BE2C (cell line): ENCODE results near the gene AUNIP.

Source experiments
- DNase-seq: peaks from one replicate; pipeline ENCODE4 v3.0.0-alpha.2; 2020
- H3K27me3 ChIP-seq: fragments of 250-450 bp; sonication (Bioruptor Pico); 2 replicates; pipeline ENCODE4 v1.5.1; 2020; ENCODE audit warnings: mild to moderate bottlenecking
- H3K36me3 ChIP-seq: fragments of 250-450 bp; sonication (Bioruptor Pico); 2 replicates; pipeline ENCODE4 v1.5.1; 2020; ENCODE audit warnings: mild to moderate bottlenecking
- H3K4me1 ChIP-seq: fragments of 250-450 bp; sonication (Bioruptor Pico); 2 replicates; pipeline ENCODE4 v1.5.1; 2020
- H3K4me3 ChIP-seq: 2 replicates; pipeline ENCODE4 v1.5.1; 2011; ENCODE audit warnings: low read depth, low read length
- H3K9me3 ChIP-seq: fragments of 250-450 bp; sonication (Bioruptor Pico); 2 replicates; pipeline ENCODE4 v1.5.1; 2020
- TF ChIP-seq, protein P1 (sequence below): IDR thresholded peaks from 2 replicates; pipeline ENCODE4 v1.5.1; 2012; ENCODE audit warnings: mild to moderate bottlenecking, low read depth, low read length

The AUNIP gene

DNA sequence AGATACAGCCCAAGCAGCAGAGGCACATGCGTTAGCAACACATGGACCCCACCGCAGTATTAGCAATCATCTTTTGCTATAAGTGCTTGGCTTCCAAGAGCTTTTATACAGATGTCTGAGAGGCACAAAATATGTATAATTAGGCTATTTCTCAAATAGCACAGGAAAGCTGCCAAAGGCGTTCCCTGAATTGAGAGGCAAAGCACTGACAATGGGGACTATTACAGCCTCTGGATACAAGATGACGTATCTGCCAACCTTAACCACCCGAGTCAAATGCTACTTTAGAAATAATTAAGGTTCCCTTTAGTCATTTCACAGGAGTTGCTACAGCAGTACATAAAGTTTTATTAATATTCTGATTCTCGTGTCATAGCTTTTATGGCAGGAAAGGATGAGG, 40.5 kb upstream of the AUNIP start:
- Histone ChIP-seq H3K36me3 (peaks cover 45% of the 10 kb centered on the region), H3K27me3 (no peaks in the 10 kb centered on the region), H3K9me3 (no peaks in the 10 kb centered on the region), H3K4me3 (no peak overlapping the region), H3K4me1 (peaks cover 5% of the 10 kb centered on the region)
- DNase-seq = no peak
- TF ChIP-seq, protein P1, sequence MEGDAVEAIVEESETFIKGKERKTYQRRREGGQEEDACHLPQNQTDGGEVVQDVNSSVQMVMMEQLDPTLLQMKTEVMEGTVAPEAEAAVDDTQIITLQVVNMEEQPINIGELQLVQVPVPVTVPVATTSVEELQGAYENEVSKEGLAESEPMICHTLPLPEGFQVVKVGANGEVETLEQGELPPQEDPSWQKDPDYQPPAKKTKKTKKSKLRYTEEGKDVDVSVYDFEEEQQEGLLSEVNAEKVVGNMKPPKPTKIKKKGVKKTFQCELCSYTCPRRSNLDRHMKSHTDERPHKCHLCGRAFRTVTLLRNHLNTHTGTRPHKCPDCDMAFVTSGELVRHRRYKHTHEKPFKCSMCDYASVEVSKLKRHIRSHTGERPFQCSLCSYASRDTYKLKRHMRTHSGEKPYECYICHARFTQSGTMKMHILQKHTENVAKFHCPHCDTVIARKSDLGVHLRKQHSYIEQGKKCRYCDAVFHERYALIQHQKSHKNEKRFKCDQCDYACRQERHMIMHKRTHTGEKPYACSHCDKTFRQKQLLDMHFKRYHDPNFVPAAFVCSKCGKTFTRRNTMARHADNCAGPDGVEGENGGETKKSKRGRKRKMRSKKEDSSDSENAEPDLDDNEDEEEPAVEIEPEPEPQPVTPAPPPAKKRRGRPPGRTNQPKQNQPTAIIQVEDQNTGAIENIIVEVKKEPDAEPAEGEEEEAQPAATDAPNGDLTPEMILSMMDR = no peak

DNA sequence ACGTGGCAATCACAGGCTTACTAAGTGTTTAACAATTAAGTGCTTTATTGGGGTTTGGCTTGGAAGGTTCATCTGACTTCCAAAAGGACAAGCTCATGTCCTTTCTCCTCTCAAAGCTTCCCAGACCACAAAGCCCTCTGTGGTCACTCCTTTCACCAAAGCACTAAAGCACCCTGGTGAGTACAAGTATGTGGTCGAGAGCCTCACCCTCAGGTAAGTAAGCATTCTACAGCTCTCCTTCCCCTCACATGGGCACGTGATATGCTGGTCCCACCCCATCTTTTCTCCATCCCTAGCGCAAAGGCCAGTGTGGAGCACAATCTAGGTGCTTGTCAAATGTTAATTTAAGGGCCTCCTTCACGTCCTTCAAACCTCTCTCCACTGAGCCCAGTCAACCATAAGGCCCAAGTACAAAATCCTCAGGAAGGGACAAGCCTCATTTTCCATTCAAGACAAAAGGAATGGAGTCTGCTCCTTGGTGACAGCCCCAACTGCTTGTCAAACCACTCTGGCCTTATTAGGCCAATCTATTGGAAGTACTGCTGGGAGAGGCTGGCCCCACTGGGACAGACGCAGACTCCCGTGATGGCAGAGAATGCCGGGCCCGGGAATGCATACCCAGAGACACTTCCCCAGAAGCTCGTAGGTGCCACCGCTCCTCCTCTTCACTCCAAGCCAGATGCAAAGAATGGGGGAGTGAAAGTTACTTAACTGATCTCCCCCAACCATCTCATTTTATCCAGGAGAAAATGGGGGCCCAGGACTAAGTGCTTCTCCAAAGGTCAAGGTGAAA, 39.2 kb upstream of the AUNIP start:
- no peak for DNase-seq
- Histone ChIP-seq H3K4me3 (no peak overlapping the region), H3K27me3 (no peaks in the 10 kb centered on the region), H3K4me1 (peaks cover 5% of the 10 kb centered on the region), H3K36me3 (peaks cover 45% of the 10 kb centered on the region), H3K9me3 (no peaks in the 10 kb centered on the region)
- TF ChIP-seq, protein P1 = no peak

DNA sequence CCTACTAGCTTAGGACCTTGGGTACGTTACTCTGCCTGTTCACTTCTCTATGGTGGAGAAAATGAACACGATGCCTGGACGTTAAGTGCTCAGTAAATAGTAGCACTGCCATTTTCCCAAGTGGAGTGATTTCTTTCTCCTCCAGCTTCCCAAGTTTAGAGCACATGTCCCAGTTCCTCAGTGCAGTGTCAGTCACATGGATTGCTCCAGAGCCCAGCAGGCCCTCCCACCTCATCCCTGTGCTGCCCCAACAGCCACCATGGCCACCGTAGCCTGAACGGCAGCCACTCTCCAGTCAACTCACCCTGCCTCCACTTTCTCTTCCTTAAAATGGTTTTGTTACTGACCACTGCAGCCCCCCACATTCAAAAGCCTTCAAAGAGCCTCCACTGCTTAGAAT, 38.5 kb upstream of the AUNIP start:
- H3K9me3 ChIP-seq = no peaks in the 10 kb centered on the region
- no peak overlapping the region for H3K4me3 ChIP-seq
- TF ChIP-seq, protein P1 = no peak
- DNase-seq = no peak
- no peaks in the 10 kb centered on the region for H3K27me3 ChIP-seq
- peaks cover 45% of the 10 kb centered on the region for H3K36me3 ChIP-seq
- H3K4me1 ChIP-seq = peaks cover 5% of the 10 kb centered on the region

DNA sequence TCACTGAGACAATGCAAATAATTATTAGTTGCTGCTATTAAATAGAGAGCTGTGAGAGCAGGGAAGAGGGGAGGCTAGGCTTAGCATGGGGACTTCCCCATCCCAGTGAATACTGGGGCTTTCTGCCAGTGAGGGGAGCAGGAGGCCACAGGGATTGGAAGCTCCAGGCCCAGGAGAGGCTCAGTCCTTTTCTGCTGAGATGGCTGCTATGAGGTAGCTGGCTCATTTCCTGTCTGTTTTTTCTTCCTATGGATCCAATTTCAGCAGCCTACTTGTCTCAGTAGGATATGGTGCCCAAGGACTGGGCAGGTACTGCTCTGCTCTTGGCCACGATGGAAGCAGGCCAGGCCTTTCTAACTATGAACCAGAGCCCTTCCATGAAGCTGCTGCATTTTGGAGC, 37.0 kb upstream of the AUNIP start:
- Histone ChIP-seq H3K9me3 (no peaks in the 10 kb centered on the region), H3K36me3 (peaks cover 30% of the 10 kb centered on the region), H3K27me3 (no peaks in the 10 kb centered on the region), H3K4me1 (peaks cover 5% of the 10 kb centered on the region), H3K4me3 (no peak overlapping the region)
- no peak for DNase-seq
- TF ChIP-seq, protein P1 = no peak

DNA sequence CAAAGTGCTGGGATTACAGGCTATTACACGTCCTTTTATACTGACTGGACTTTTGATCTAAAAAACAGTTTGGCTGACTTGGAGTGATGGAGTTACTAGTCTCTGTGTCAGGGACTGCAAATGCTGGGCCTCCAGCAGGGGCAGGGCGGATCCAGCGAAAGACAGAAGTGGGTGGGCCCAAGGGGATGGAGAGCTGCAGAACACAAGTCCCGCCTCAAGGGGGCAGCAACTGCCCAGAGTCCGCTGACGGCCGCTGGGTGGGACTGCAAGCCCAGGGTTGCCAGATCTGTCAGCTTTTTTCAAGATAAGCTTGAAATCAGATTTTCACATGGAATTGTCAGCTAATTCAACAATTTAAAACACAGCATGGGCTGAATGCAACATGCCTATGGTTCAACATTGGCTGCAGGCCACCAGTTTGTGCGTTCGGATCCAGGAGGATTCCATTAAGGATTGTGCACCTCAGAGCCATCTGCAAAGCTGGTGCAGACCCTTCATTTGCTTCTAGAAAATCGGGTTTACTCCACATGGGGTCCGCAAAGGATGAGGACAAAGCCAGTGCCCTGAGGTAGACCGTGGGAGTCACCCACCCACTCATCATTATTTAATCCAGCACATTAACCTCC, 36.2 kb upstream of the AUNIP start:
- H3K36me3 ChIP-seq = peaks cover 23% of the 10 kb centered on the region

More for the DNA sequence above, 36.2 kb upstream of the AUNIP start:
- no peaks in the 10 kb centered on the region for H3K9me3 ChIP-seq
- DNase-seq = peak; percentile 83
- no peak overlapping the region for H3K4me3 ChIP-seq
- TF ChIP-seq, protein P1 = peak; percentile 88
- H3K27me3 ChIP-seq = no peaks in the 10 kb centered on the region
- peaks cover 5% of the 10 kb centered on the region for H3K4me1 ChIP-seq
